GM20000 (cell line): ENCODE results near the gene DIS3L2.
"Not testable (repeated sequence)": the region's sequence is repeated elsewhere in the genome, so short reads cannot be mapped to it uniquely, and the experiment has no call there.

Experiments
- DNase-seq: peaks from one replicate; pipeline ENCODE4 v3.0.0; 2012; ENCODE audit warnings: low spot score
- TF ChIP-seq, protein P1 (sequence below): IDR thresholded peaks from 2 replicates; pipeline ENCODE4 v1.5.1; 2012; ENCODE audit warnings: mild to moderate bottlenecking, control low read depth; ENCODE audit errors: extremely low read depth, missing control alignments

Gene DIS3L2

GRCh38 chr2:232304236-232304635 lies 342.7 kb downstream of the DIS3L2 start:
- TF ChIP-seq, protein P1, sequence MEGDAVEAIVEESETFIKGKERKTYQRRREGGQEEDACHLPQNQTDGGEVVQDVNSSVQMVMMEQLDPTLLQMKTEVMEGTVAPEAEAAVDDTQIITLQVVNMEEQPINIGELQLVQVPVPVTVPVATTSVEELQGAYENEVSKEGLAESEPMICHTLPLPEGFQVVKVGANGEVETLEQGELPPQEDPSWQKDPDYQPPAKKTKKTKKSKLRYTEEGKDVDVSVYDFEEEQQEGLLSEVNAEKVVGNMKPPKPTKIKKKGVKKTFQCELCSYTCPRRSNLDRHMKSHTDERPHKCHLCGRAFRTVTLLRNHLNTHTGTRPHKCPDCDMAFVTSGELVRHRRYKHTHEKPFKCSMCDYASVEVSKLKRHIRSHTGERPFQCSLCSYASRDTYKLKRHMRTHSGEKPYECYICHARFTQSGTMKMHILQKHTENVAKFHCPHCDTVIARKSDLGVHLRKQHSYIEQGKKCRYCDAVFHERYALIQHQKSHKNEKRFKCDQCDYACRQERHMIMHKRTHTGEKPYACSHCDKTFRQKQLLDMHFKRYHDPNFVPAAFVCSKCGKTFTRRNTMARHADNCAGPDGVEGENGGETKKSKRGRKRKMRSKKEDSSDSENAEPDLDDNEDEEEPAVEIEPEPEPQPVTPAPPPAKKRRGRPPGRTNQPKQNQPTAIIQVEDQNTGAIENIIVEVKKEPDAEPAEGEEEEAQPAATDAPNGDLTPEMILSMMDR = no peak

DNA sequence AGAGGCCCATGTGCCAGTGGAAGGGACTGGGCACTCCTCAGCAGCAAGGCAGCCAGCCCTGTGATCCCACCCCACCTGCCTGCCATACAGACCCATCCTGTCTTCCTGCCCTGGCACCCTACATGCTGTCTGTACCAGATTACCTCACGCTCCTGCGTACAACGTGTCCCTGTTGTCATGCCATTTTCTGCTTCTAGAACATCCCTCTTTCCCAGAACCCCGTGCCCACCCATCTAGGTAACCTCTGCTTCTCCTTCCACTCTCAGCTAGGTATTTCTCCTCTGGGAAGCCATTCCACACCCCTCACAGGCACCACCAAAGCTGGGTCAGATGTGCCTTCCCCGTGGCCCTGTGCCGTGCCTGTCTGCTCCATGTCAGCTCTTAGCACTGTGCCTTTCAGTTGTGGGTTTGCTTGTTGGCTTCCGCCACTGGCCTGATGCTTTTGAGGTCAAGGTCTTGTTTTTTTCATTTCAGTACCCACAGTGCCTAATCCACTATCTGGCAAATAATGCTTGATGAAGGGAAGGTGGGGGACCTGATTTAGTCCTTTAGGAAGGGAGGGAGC lies 345.3 kb downstream of the DIS3L2 start:
- no peak for DNase-seq
- TF ChIP-seq, protein P1 = no peak

More at GRCh38 chr2:232304236-232304635, 342.7 kb downstream of the DIS3L2 start:
- DNase-seq = no peak

DNA sequence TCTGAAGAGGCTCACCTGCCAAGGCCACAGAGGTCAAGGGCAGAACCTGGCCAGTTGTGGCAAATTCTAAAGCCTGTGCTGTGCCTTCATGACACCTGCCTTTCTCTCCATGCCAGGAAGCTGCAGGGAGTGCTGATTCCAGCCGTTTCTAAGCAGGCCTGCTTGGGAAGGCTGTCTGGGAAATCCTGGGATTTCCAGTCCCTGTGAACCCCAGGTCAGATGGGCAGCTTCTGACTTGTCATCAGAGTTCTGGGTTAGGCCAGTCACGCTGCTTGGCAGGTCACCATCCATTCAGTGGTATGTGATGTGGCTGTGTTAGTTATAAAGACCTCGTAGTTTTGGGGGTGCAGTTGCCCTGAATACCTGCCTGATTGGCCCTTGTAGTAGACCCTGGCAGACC lies 346.3 kb downstream of the DIS3L2 start:
- TF ChIP-seq, protein P1 = no peak
- DNase-seq = no peak

- no peak for DNase-seq
- TF ChIP-seq, protein P1 = no peak
These were observed 347.5 kb downstream of the DIS3L2 start for GRCh38 chr2:232308986-232309385.

GRCh38 chr2:232309592-232309991 lies 348.1 kb downstream of the DIS3L2 start:
- no peak for DNase-seq
- TF ChIP-seq, protein P1 = no peak

DNA sequence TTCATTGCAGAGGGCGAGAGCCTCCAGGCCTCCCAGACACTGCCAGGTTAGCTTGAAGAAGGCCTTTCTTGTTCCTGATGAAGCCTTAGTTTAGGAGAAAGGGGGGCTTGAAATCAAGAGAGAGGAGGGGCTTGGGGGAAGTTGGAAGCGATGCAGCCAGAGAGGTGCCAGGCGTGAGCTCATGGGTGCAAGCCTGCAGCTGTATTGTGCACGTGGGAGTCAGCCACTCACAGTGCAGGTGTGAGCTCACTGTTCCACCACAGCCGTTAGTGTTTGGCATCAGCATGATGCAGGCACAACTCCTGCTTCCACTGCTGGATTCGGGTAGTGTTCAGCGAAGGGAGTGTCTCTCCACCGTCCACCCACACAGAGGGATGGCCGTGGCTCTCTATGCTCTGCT lies 348.6 kb downstream of the DIS3L2 start:
- TF ChIP-seq, protein P1 = no peak
- DNase-seq = no peak

DNA sequence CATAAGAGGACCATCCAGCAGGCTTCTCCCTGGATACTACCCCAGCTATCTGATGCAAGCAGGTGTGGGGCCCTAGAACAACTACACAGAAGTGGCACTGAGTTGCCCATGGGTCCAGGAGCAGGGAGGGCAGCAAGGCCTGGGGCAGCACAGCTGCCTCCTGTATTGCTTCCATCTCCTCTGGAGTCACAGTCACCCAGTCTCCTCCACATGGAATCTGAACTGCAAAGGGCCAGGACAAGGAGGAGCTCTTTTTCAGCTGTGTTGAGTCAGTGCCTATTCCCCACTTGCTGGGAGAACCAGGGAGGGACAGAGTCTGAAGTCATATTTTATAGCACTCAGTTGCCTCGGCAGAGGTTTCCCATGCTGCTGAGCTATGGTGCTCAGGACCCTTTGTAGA lies 349.2 kb downstream of the DIS3L2 start:
- TF ChIP-seq, protein P1 = no peak
- no peak for DNase-seq

DNA sequence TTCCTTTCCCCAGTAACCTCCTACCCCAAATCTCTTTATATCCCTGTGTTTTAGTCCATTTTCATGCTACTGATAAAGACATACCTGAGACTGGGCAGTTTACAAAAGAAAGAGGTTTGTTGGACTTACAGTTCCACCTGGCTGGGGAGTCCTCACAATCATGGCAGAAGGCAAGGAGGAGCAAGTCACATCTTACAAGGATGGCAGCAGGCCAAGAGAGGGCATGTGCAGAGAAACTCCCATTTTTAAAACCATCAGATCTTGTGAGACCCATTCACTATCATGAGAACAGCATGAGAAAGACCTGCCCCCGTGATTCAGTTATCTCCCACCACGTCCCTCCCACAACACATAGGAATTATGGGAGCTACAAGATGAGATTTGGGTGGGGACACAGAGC lies 352.1 kb downstream of the DIS3L2 start:
- not testable (repeated sequence) for DNase-seq
